Measurements from ENCODE around the gene SPATA13.

The SPATA13 gene

DNA sequence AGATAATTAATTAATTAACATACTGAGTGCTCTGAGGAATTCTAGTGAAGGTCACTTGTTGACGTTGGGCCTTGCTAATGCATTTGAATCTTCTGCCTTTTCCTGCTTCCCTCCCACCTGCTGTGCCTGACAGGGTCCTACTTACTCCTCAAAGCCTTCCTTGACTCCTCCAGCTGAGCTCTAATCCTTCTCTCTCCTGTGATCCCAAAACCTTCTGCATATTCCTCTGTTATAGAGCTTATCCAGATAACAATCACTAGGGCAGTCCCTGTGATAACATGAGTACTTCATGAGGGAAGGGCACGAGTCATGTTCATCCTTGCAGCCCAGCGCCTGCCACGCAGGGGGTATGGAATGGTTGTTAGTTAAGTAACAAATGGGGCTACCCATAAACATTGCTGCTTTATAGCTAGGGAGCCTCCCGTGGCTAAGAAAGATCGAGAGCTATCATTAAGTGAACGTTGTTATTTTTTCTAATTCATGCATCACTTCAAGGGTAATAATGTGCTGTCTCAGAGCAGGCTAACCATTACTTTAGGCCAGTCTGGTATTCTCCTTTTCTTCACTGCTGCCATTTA is 19.1 kb upstream of the SPATA13 start:
- no peak for DNase-seq (ENCODE audit: low read depth in 2 of 2)

DNA sequence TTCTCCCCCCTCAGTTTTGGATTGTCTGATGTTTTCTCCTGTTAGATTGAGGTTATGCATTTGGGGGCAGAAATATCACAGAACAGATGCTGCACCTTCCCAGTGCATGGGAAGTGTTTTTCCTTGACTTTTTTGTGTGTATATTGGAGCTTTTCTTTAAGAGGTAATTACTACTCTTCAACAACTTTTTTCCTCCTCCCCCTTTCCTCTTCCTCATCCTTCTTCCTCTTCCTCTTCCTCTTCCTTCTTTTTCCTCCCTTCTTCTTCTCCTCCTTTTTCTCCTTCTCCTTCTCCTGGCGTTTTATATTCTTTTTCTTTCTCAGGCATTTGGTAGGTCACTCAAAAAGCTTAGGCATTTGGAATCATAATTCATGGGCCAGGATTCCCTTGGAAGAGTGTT is 18.1 kb upstream of the SPATA13 start:
- no peak for DNase-seq (ENCODE audit: low read depth in 2 of 2)

DNA sequence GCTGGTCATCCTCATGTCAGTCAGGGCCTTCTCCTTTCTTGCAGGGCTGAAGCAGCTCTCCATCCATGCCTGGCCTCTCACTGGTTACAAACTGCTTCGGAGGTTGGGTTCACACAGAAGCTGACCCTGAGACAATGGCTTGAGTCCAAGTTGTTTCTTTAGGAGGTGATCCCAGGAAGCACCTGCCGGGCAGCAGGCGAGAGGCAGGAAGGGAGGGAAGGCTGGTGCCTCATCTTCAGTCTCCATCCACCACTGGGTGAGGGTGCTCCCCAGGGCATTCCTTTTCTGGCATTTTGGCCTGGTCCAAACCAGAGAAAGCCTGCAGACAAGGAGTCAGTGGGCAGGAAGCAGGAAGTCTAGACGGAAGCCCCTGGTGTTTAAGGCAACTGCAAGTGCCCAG is 17.6 kb upstream of the SPATA13 start:
- no peak for DNase-seq (ENCODE audit: low read depth in 2 of 2)

DNA sequence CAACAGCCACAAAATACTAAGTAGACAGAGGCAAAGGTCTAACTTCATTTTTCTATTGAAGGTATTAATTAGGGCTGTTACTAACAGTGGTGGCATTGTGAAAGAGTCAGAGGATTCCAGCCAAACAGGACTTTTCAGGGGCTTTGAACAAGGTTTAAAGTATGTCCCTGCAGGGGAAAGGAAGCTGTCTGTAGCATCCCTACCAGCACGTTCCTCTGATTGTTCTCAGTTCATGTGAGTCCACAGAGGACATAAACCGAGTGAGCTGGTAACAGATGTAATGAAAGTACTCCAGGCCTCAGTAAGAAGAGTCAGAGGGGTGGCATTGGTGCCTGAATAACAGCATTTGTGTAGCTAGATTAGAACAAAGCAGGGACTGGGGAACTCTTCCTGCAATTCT is 15.3 kb upstream of the SPATA13 start:
- no peak for DNase-seq (ENCODE audit: low read depth in 2 of 2)

DNA sequence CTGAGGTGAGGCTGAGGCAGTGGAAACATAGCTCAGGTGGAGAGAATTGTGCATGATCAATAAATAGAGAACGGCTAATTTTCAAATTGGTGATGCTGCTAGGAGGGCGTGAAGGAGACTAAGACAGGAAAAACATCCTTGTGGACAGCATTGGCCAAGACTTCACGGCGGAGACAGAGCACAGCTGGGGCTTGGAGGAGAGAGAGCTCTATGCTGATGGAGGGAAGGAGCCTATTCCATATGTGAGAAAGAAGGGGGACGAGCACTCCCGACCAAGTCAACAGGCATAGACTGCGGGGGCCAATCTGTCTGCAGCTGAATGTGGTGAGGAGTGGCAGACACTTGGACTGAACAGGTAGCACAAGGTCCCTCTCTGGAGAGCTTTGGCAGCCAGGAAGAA is 14.8 kb upstream of the SPATA13 start:
- DNase-seq (ENCODE audit: low read depth in 2 of 2): no peak

DNA sequence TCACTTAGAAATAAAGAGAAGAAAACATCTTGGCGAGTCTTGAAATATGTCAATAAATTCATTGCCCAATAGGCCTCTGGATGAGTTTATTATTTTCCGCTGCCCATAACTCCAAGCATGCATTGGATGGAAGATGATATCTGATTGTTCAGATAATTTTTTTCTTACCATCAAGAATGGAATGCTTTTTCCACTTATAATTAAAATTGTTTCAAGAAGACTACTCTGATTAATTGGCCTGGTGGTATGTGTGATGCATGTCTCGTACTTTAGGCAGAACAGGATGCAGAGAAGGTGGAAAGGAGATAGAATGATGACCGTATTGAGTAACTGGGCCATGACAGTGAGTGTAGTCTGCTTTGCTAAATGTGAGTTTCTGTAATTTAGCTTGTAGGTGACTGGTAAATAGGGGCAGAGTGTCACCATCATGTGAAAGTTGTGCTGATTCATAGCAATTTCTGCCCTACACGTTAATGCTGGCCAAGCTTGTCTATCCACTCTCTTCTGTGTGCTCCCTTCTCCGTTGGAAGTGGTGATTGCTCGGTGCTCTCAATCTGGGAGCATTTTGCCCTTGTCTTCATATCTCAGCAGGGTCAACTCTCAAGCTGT is 13.5 kb upstream of the SPATA13 start:
- DNase-seq (ENCODE audit: low read depth in 2 of 2): no peak

DNA sequence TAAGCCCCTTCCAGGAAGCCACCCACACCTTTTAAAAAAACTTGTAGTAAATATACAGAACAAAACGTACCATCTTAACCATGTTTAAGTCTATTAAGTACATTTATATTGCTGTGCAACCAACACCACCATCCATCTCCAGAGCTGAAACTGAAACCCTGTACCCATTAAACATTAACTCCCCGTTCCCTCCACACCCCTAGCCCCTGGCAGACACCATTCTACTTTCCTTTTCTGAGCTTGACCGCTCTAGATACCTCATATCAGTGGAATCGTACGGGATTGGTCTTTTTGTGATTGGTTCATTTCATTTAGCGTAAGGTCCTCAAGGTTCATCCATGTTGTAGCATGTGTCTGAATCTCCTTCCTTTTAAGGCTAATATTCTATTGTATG is 13.0 kb upstream of the SPATA13 start:
- DNase-seq (ENCODE audit: low read depth in 2 of 2): no peak

DNA sequence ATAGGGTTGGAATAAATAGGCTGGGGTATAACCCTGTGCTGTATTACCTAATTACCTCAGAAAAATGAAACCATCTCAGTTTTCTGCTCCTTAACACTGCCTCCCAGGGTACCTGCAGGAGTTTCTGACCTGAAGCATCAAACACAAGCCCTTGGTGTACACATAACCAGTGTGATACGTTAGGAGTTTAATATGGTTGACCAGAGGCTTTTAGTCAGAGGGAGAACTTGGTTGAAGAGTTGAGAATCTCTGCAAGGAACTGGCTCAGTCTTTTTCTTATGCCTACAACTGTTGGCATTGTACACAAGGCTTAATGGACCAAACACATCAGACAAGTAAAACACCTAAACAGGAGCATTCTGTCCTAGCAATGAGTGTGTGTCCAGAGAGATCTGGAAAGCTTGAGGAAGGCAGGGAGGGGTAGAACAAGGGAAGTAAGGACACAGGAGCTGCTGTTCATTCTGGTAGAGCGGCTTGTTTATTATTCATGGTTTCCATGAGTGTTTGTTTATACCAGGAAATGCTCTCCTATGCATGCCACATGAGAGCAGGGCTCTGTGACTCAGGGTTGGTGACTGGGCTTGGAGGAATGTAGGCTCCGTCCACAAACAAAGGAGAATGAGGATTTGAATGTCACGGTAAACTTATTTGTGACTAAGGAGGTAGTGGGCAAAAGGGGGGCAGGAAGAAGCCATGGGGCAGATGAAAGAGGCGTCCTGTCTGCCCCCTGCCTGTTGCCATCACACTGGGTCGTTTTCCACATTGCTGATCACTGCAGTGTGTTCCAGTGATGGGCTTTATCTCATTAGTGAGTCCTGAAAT is 11.9 kb upstream of the SPATA13 start:
- DNase-seq (ENCODE audit: low read depth in 2 of 2): no peak

DNA sequence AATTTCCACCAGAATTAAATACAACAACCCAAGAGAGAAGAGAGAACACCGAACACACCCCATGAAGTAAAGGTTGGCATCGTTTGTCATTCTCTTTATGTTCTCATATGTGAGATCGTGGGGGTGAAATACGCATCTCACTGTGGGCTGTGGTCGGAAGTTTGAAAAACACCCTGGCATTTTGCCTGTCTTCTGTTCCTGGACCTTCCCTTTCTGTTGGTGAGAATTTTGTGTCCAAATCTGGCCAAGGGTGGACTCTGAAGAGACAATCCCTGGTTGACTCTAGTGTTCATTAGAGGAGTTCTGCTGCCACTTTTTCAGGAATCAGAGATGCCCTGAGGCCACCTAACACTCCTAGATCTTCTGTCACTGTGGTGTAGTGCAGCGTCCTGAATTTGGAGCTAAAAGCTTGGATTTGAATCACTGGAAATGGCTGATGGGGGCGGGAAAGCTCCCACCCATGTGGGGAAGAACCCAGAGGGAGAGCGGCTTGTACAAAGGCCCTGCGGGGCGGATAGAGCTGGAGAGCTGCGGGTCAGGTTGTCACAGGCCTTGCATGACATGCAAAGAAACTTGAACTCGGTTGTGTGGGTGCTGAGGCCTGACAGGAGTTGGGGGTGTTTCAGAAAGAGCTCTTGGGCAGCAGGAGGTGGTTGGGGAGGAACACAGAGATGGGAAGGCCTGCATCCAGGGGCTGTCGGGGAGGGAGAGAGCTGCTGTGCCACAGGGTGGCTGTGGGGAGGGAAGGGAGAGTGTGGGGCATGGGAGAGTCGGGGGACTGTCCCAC is 11.1 kb upstream of the SPATA13 start:
- DNase-seq (ENCODE audit: low read depth in 2 of 2): no peak

DNA sequence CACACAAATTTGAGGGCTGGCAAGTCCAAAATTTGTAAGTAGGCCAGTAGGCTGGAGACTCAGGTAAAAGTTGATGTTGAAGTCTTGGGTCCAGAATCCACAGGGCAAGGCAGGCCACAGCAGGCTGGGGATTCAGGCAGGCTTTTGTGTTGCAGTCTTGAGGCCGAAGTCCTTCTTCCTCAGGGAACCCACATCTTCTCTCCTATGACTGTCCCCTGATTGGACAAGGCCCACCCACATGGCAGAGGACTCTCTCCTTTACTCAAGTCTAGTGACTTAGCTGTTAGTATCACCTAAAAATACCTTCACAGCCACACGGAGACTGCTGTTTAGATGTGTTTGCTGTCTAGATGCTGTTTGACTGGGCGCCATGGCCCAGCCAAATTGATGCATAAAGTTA is 9.9 kb upstream of the SPATA13 start:
- no peak for DNase-seq (ENCODE audit: low read depth in 2 of 2)

DNA sequence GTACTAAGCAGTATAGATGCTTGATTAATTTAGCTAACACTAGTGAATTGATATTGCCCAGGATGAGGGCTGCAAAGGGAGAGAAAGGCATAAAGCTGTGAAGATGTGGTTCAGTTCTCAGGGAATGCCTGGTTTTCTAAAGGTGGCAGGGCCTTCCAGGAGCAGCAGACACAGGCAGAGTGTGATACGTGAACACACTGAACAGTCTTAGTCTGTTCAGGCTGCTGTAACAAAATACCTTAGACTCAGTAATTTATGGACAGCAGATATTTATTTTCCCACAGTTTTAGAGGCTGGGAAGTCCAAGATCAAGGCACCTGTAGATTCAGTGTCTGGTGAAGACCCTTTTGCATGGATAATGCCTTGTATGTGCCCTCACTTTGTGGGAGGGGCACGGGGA is 8.7 kb upstream of the SPATA13 start:
- no peak for DNase-seq (ENCODE audit: low read depth in 2 of 2)

DNA sequence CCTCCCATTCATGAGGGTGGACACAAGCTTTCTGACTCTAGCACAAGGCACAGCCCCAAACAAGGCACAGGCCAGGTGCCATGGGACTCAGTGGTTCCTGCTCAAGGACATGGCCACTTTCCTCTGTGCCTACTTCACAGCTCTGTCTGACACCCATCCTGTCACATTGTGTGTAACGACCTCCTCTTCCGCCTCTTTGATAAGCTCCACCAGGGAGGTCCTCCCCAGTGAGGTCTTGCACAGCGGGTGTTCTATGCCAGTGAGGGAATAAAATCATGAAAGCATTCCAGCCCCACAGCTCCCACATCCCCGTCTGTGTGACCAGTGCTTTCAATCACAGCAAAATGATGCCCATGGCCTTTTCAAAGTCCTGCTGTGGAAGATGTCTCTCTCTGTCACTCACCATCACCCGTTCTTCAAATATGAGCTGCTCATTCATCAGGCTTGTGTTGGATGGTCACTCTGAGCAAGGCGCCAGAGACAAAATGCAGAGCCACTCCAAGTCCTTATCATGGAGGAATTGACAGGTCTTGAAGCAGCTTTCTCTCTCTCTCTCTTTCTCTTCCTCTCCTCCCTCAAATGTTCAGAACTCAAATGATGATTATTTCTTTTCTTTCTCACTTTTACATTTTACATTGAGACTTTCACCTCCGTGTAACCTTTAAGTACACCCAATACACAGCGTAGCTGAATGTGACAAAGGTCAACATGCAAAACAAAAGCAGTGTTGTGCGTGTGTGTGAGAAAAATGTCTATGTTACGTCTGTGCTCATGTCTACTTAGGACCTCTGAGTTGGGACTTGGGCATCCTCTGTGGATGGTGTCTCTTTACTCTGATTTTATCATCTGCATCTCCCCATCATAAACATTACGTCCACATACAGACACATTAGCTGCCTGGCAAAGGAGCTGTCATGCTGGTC is 8.0 kb upstream of the SPATA13 start:
- DNase-seq (ENCODE audit: low read depth in 2 of 2): no peak

DNA sequence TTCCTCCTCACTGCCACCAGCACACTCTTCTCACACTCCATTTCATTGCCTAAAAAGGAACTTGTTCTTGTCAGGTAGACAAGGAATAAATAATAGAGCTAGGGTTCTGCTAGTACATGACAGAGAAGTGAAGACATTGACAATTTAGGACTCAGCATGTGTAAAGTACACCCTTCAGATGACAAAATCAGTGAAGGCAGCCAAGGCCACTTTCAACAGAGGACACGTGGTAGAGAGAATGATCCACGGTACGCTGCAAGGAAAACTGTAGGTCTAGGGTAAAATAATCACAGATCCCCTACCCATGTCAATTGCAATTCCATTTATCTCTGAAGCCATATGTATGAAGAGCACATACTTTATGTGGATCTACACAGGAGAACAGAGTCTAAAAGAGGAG is 7.2 kb upstream of the SPATA13 start:
- no peak for DNase-seq (ENCODE audit: low read depth in 2 of 2)

DNA sequence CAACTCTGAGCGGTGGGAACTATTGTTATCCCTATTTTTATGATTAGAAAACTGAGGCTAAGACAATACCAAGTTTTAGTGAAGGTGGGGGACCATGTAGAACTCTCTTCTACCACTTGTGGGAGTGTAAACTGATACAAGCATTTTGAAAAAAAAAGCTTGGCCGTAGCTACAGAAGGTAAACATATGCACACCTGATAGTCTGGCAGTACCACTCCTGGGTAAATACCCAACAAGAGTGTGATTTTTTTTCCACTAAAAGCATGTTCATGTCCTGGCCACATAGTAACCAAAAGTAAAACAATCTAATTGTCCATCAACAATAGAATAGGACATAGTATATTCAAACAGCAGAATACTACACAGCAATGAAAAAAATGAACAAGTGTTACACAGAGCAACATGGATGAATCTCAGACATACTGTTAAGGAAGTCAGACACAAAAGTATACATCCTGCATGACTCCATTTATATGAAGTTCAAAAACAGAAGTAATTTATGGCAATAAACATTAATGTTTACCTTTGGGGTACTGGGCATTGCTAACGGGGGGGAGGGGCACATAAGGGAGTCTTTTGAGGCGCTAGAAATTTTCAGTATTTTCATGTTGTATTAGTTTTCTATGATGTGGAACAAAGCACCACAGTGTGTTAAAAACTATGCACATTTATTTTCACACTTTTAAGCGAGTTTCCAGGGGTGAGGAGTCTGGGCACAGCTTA is 6.4 kb upstream of the SPATA13 start:
- DNase-seq (ENCODE audit: low read depth in 2 of 2): no peak

DNA sequence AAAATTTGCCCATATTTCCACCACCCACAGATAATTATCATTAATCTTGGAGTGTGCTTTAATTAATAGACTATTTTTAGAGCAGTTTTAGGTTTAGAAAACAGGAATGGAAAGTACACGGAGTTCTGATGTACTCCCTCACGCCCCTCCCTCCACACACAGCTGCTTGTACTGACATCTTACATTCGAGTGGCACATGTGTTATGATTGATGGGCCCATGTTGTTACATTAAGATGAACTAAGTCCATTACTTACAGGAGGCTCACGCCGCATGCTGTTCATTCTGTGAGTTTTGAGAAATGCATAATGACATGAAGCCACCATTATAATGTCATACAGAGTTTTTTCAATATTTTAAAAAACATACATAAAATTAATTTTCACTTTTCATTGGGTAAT is 1.2 kb upstream of the SPATA13 start:
- DNase-seq (ENCODE audit: low read depth in 2 of 2): no peak

DNA sequence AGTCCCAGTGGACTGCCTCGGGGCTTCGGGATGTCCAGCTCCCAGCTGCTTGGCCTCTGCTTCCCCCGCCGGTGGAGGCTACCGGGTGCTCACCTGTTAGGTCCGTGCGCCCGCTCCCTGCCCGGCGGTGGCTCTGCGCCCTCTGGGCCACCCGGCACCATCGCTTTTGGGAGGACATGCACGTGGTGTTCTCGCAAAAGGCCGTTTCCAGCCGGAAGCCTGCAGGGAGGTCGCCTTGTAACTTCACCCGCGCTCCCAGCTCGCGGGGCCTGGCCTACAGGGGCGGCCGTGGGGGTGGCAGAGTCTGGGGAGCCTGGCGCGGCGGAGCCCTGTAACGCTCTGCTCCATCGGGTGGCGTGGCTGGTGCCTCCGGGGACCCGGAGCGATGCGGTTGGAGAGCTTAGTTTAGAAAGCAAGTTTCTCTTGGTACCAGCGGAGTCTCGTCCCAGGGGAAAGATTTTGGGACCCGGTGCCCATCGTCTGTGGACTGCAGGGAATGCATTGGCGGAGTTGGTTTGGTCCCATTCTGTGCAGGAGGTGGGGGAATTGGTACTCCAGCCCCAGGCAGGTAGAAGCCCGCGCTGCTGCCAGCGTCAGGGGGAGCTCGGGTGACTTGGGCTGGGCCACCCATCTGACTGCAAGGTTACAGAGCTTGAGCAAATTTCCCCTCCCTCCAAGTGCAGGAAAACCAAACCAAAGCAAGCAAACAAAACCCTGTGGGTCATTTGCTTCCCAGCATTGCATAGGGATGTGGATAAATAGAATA is 673 bp downstream of the SPATA13 start:
- DNase-seq (ENCODE audit: low read depth in 2 of 2): peak; percentile 21 to 25

DNA sequence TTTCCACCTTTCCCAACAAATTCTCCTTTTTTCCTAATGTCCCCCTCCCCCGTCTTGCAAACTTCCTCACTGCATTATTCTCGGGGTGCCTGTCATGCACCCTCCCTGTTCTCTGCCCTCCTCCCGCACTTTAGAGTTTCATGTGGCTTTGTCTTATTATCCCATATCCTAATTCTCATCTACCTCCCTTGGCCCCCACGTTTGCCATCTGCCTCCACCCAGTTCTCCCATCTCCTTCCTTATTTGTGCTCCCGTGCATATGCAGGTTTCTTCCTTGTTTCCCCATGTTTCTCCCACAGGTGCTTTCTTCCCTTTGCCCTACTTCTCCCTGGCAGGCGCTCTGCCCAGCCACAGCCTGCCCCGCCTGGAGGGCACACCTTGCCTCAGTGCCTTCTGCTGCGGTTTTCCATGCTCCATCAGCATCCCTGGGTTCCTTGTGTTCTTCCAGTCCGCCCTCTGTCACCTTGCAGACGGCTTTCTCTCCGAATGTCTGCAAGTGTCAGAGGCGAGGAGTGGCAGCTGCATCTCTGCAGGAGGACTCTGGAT is 1.5 kb downstream of the SPATA13 start:
- no peak for DNase-seq (ENCODE audit: low read depth in 2 of 2)

DNA sequence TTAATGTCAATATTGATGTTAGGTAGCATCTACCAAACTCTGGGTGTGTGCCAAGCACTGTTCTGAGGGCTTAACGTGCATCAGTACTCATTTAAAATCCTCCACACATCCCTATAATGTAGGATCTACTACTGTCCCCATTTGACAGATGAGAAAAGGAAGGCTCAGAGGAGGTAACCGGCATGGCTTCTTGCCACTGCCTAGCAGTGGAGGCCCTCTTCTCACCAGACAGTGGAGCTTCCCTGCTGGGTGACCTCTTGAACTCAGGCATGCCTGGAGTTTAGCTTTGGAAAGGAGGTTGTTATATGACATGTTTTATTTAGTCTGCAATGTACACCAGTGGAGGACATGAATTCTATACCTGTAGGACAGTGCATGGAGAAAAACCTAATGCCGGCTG is 2.1 kb downstream of the SPATA13 start:
- DNase-seq (ENCODE audit: low read depth in 2 of 2): no peak

DNA sequence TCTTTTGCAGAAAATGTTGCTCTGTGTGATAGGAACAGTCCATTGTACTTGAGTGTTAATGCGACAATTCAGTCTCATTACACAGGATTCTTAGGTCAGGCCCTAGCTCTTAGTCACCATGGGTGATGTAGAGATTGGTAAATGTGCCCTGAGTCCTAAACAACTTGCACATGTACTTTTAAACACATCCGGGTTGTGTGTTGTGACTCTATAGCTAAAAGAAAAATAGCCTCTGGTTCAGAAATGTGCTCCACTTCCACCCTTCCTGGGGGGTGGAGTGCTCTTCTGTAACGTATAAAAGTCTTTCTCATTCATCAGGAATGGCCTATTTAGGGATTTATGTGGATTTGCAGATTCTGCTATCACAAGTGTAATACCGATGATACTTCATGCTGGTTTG is 5.2 kb downstream of the SPATA13 start:
- DNase-seq (ENCODE audit: low read depth in 2 of 2): no peak

DNA sequence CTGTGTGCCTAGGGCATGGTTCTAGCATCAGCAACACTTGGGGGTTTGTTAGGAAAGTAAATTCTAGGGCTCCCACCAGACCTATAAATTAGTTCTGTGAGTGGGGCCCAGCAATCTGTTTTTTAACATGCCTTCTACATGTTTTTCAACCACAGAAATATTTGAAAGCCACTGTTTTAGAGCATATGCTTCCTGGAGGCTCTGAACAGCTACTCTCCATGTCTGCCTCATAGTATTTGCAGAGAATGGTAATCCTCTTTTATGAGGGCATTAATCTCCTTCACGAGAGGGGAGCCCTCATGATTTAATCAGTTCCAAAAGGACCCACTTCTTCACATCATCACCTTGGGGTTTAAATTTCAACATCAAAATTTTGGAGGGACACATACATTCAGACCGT is 6.0 kb downstream of the SPATA13 start:
- DNase-seq (ENCODE audit: low read depth in 2 of 2): no peak
